Measurements from ENCODE around the gene CDC42EP5.

CDC42EP5 gene

GRCh38 chr19:54461613-54462012 is 11.5 kb downstream of the CDC42EP5 start:
- DNase-seq (ENCODE audit: extremely low read depth, insufficient read length) = no peak
- Histone ChIP-seq H3K27me3 (replicated peaks; ENCODE audit: control insufficient read depth, insufficient read depth, low read length) (no peaks in the 10 kb centered on the region), H3K4me3 (replicated peaks; ENCODE audit: low read depth, low read length) (no peak overlapping the region), H3K36me3 (ENCODE audit: control insufficient read depth, insufficient read depth, low read length) (peaks cover 44% of the 10 kb centered on the region)
- TF ChIP-seq CTCF (IDR thresholded peaks at IDR 0.05; ENCODE audit: insufficient read depth, low read length, poor library complexity, severe bottlenecking) = no peak

GRCh38 chr19:54461210-54461609 is 11.9 kb downstream of the CDC42EP5 start:
- no peaks in the 10 kb centered on the region for H3K27me3 ChIP-seq (replicated peaks; ENCODE audit: control insufficient read depth, insufficient read depth, low read length)
- peaks cover 46% of the 10 kb centered on the region for H3K36me3 ChIP-seq (ENCODE audit: control insufficient read depth, insufficient read depth, low read length)
- TF ChIP-seq CTCF (IDR thresholded peaks at IDR 0.05; ENCODE audit: insufficient read depth, low read length, poor library complexity, severe bottlenecking) = no peak
- no peak overlapping the region for H3K4me3 ChIP-seq (replicated peaks; ENCODE audit: low read depth, low read length)
- no peak for DNase-seq (ENCODE audit: extremely low read depth, insufficient read length)

- TF ChIP-seq CTCF (IDR thresholded peaks at IDR 0.05; ENCODE audit: insufficient read depth, low read length, poor library complexity, severe bottlenecking) = no peak
- no peaks in the 10 kb centered on the region for H3K27me3 ChIP-seq (replicated peaks; ENCODE audit: control insufficient read depth, insufficient read depth, low read length)
- H3K4me3 ChIP-seq (replicated peaks; ENCODE audit: low read depth, low read length) = no peak overlapping the region
- DNase-seq (ENCODE audit: extremely low read depth, insufficient read length) = no peak
- H3K36me3 ChIP-seq (ENCODE audit: control insufficient read depth, insufficient read depth, low read length) = peaks cover 54% of the 10 kb centered on the region
Observed at GRCh38 chr19:54460230-54461005, 12.7 kb downstream of the CDC42EP5 start.

- no peak for TF ChIP-seq CTCF (IDR thresholded peaks at IDR 0.05; ENCODE audit: insufficient read depth, low read length, poor library complexity, severe bottlenecking)
- no peak for DNase-seq (ENCODE audit: extremely low read depth, insufficient read length)
- no peaks in the 10 kb centered on the region for H3K27me3 ChIP-seq (replicated peaks; ENCODE audit: control insufficient read depth, insufficient read depth, low read length)
- H3K4me3 ChIP-seq (replicated peaks; ENCODE audit: low read depth, low read length) = no peak overlapping the region
- H3K36me3 ChIP-seq (ENCODE audit: control insufficient read depth, insufficient read depth, low read length) = peaks cover 62% of the 10 kb centered on the region
Observed at GRCh38 chr19:54459282-54460229, 13.5 kb downstream of the CDC42EP5 start.

GRCh38 chr19:54458648-54459281 is 14.3 kb downstream of the CDC42EP5 start:
- Histone ChIP-seq H3K27me3 (replicated peaks; ENCODE audit: control insufficient read depth, insufficient read depth, low read length) (no peaks in the 10 kb centered on the region), H3K36me3 (ENCODE audit: control insufficient read depth, insufficient read depth, low read length) (peaks cover 70% of the 10 kb centered on the region), H3K4me3 (replicated peaks; ENCODE audit: low read depth, low read length) (no peak overlapping the region)
- no peak for DNase-seq (ENCODE audit: extremely low read depth, insufficient read length)
- TF ChIP-seq CTCF (IDR thresholded peaks at IDR 0.05; ENCODE audit: insufficient read depth, low read length, poor library complexity, severe bottlenecking) = no peak

All from GM06990 (cell line).